Smooth muscle cell of trachea (primary cell): ENCODE results near the gene SRP54. TPM values are rescaled to one million over a fixed set of nuclear protein-coding genes. Genes with fewer than 3 reads are reported as not detected.

Experiments used
- total RNA-seq: library from RNA; depleted of rRNA; stranded (reverse); fragments of >200 nt; gene quantifications from 2 replicates; pipeline ENCODE4 v1.2.1, GENCODE V29; 2014

Gene SRP54
- 71.3 and 110 TPM in 2 replicates for total RNA-seq

DNA sequence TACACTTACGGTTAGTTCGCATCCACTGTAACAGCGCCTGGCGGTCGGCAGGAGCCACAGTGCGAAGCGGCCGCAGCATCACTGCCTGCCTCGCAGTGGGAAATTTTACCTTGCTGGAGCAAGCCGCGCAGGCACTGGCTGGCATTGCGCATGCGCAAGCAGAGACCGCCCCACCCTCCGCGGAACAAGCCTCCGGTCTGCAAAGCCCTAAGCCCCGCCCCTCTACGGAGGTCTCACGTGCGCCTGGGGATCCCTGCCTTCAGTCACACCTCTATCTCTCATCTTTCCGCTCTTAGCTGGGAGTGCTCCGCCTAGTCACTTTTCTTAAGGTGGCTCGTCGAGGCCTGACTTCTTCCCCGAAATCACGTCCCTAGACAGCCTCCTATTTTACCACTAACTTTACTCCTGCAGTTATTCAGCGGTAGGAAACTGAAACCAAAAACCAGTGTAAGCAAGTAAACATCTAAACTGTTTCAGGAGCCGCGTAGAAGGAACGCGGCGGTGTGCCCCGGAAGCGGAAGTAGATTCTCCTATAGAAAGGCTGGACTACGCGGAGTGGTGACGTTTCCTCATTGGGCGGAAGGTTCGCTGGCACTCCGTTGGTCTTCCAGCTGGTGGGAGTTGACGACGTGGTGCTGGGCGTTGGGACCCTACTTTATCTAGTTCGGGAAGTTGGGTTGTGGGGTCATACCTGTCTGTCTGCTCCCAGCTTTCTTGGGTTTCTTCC lies at the start of gene SRP54:
Gene SRP54 (plus strand): TSS at position 572 of the 727 bp plus-strand sequence. CDS start 13,718 bp downstream, outside the sequence.

GRCh38 chr14:35046048-35046750 lies 63.4 kb downstream of the SRP54 start, which contains the start of gene FAM177A1:
TSS of gene FAM177A1 (plus strand) at chr14:35046272. CDS start at chr14:35046464, 192 bp downstream.

Other genes starting within 250 kb of the SRP54 start
- gene BAZ1A, start 107.6 kb upstream of the SRP54 start, total RNA-seq, result 18.9 and 23.7 TPM in 2 replicates
- 28.1 and 44.9 TPM in 2 replicates for gene FAM177A1, start 63.3 kb downstream of the SRP54 start, total RNA-seq
- 34.6 and 46.8 TPM in 2 replicates for gene PPP2R3C, start 139.0 kb downstream of the SRP54 start, total RNA-seq
- gene PRORP, start 139.6 kb downstream of the SRP54 start, total RNA-seq, result 16.0 and 38.8 TPM in 2 replicates